Cortex of kidney (tissue), 1 donor: ENCODE measurements around the gene TSHZ2.

Source experiments
- DNase-seq: peaks from one replicate; lab custom pipeline; 2025; lab: John Stamatoyannopoulos, UW

Gene TSHZ2

DNA sequence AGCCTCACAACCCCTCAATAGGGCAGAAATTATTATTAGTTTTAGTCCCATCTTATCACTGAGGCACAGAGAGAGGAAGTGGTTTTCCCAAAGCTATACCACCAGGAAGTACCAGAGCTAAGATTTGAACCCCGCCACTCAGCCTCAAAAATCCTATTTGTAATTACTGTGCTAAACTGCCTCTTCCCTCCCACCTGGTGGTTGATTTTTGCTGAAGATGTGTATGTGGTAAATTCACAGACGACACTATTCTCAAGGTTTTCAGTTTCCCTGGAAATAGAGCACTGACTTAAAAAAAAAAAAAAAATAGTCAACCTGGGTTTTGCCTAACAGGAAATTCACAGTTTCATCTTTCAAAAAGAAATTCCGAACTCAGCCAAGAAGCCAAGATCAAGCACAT, 57.9 kb downstream of the TSHZ2 start:
- DNase-seq, result no peak

DNA sequence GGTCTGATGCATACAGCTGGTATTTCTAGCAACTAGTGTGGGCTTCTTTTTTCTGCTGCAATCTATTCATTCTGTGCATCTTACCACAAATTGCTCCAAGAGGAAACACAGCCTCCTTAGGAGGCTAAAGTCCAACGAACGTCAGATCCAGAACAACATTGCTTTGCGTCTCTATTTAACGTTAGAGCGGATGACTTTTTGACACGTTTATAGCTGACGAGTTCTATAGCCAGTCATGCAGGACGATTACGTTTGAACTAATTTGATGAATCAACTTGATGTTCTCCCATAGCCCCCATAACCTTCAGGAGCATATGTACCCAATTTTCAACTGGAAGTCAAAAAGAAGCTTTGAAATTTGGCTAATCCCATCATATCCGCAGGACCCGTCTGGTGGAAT, 59.9 kb downstream of the TSHZ2 start:
- no peak for DNase-seq

DNA sequence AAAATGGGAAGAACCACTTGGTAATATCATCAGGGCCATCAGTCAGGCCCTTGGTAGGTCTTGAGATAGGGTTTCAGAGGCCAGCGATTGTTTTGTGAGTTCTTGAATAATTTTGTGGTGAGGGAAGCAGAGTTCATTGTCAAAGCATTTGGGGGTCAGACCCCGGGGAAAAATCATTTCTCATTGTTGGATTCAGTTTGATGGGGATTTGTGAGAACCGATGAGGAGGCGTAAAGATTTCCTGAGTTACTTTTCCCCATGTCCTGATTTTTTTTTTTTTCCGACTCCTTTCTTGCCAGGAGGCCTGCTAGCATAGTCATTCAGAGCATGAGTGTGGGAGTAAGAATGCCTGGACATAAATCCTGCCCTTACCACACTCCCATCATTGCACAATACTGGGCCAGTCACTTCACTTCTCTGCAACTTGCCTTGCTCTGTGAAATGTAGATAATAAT, 60.3 kb downstream of the TSHZ2 start:
- DNase-seq, result no peak

DNA sequence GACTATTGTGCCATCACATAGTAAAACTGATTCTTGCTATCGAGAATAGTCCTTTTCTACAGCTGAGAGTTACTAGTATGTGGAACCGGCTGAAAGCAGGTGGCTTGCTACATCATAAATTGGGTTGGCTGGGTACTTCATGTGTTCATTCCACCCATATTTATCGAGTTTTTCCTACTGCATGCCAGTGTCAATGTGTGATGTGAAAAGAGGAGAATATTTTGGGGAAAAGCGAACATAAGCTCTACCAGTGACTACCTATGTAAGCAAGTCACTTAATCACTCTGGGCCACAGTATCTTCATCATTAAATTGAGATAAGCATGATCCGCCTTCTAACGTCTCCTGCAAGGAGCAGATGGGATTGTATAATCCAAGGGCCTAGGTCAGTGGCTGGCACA, 61.0 kb downstream of the TSHZ2 start:
- no peak for DNase-seq

DNA sequence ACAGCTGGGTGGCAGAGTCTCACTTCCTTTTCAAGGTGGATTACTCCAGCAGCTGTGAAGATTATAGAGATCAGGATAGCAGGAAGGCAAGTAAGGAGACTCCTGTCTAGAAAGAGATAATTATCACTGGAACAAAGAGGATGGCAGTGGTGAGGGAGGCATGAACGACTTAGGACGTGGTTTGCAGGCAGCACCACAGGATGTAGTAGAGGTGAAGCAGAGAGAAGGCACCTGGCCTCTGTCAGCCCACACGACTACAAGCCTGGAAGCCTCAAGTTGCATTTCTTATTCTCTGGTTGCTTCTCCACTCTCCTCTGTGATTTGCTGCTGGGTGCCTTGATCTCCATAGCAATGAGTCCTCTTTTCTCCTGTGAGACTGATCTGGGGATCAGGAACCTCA, 62.7 kb downstream of the TSHZ2 start:
- no peak for DNase-seq

DNA sequence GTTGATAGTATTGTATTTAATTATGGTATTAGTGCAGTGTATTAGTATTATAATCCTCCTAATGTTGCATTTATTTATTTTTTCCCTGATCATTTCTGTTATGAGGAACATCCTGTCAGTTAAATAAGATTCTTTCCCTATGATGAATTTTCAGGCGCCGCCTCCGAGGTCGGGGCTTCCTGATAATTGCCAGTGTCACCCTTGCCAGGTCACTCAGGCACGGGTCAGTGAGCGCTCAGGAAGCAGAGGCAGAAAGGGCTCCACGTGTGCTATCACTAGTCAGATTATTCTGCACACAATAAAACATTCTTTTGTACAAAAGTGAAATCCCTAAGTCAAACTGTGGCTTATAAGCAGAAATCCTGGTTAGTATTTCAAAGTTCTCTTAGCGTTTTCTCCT, 64.8 kb downstream of the TSHZ2 start:
- no peak for DNase-seq

DNA sequence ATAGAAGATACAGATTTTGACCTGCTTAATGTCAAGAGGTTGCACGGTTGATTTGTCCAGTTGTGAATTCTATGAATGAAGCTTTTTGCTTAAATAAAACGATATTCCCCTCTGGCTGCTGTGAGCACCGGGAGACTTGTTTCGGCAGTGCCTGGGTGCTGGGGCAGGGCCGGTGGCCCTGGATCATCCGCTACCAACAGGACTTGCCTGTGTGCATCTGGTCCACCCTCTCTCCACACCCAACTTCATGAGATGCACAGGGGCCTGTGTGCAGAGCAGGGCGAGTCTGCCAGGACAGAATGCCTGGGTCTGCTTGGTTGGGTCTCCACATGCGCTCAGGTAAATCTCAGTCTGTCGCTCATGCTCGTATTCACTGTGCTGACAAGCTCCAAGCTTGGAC, 65.5 kb downstream of the TSHZ2 start:
- no peak for DNase-seq

DNA sequence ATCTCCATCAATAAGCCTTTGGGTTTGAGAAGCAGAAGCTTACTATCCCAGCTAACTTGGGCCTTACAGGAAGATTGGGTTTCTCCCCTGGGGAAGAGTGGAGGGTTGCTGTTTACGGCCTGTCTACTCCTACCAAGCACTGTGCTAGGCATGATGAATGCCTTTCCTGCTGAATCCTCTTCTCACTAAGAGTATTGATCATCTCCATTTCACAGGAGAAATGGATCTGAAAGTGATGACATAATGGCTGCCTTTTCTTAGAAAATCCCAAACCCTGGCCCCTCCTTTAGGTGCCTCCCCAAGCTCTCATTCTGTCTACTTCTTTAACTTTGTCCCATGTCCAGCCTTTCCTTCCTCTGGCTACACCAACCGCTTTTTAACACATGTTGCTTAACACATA, 66.1 kb downstream of the TSHZ2 start:
- DNase-seq, result no peak

DNA sequence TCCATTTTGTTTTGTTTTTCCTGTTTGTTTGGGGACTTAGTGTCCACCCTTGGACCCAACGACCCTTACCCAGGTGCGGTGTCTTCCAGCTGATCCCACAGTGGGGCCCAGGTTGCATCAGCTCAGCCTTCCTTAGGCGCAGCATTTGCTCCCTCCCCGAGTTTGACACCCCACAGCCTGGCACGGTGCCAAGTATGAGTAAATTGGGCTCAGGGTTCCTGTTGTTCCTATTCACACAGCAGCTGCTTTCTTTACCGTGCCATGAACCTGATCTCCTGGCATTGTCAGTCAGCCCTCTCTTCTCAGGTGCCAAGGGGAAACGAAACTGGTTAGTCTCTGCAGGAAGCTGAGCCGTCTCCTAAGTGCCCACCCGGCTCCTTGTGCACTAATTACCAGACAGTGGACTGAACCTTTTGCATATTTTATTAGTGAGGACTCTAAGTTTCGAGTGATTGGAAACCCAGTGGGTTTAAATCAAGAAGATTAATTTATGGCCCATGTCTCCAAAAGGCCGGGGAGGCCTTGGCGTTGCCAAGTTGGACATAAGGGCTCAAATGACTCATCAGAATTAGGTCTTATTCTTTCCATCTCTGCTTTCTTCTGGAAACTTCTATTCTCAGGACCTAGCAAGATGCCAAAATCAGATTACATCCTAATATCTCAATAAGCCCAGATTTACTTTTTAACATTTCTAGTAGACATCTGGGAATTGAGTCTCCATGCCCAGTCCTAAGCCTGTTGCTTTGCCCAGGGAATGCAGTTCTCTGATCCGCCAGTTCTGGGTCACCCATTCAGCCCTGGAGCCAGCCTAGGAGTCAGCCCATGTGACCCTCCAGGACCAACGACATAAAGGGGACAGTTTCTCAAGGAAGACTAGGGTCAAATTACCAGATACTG, 68.8 kb downstream of the TSHZ2 start:
- no peak for DNase-seq

DNA sequence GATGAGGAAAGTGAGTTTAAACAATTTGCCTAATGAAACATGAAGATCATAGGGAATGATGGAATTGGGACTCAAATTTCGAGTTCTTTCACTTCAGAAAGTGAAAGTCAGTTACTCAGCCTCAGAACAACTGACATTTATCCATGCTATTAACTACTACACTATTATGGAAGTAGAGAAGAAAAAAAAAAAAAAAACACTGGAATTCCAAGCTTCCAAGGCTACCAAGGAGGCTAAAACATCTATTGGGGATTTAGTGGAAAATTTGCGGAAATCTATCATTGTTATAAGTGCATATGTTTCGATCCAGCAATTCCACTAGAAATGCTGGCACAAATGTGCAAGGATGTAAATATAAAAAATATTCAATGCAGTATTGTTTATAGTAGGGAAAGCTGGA, 70.4 kb downstream of the TSHZ2 start:
- DNase-seq, result no peak

DNA sequence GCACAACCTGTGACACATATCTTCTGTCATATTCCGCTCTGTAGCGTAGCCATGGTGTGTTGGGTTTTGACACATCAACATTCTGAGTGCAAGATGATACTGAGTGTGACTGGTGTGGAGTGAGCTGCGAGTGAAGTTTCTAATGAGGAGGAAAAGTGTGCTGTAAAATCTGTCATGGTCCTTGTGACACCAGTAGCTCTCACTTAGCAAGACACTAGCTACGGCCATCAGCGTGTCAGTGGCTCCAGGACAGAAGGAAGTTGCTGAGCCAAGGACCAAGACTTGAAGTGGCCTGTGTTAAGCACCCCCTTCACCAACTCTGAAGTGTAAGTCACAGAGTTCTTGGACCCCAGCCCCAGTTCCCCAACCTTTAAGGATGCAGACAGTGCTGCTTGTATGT, 72.1 kb downstream of the TSHZ2 start:
- DNase-seq, result no peak

DNA sequence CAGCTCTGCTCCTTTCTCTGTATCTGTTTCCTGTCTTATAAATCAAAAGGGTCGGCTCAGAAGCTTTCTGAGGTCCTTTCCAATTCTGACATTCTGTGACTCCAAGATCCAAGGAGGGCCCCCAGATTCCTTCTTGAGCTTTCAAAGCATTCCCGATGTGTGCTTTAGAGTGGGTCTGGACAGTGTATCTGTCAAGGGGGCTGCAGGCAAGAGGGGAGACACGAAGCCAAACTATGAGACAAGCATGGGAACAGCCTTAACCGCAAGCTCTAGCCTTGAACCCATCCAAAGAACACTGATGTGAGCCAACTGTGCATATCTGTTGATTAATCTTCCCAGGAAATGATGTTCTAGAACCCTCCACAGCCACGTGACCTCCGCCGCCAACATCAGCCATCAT, 73.8 kb downstream of the TSHZ2 start:
- no peak for DNase-seq

DNA sequence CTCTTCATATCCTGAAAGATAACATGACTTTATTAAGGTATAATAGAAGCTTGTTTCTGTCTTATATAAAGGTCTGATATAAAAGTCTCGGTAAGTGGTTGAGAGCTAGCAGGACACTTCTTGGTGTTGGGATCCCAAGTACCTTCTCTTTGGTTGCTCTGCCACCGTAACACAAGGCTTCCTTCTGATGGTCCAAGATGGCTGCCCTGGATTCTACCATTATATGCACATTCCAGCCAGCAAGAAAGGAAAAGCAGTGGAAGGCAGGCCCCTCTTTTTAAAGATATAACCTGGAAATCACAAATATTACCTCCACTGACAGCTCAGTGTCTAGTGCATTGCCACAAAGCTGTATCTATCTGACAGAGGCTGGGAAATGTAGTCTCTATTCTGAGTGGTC, 75.0 kb downstream of the TSHZ2 start:
- DNase-seq, result no peak

DNA sequence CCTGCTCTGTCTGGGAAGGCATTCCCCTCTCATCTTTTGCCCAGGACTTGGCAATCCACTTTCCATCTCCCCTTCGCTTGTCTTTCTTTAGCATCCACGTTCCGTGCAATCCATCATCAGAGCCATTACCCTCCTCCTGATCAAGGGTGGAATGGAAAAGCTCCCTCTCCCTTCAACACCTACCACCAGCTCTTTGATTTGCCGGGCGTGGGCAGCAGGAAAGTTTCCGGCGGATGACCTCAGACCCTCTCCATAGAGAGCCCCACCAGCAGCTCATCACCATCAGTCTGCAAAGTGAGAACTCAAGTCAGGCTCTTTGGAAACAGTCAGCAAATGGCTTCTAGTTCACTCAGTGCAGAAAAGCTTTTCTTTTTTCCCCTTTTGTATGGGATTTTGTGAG, 76.2 kb downstream of the TSHZ2 start:
- DNase-seq, result no peak

DNA sequence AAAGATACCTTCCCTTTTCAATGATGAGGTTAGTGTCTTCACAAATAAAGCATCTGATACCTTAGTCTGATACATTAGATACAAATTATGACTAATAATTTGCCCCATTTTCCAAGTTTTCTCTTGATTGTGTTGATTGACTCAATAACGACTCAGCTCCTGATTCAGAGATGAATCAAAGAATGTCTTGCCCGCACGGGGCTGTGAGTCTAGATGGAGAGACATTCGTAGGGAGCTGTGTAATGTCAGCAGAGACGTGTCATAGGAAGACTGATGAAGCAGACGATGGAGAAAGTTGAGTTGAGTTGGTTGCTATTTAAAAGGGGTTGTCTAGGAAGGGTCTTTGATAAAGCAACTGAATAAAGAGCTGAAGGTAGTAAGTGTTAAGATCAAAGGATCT, 78.2 kb downstream of the TSHZ2 start:
- no peak for DNase-seq

DNA sequence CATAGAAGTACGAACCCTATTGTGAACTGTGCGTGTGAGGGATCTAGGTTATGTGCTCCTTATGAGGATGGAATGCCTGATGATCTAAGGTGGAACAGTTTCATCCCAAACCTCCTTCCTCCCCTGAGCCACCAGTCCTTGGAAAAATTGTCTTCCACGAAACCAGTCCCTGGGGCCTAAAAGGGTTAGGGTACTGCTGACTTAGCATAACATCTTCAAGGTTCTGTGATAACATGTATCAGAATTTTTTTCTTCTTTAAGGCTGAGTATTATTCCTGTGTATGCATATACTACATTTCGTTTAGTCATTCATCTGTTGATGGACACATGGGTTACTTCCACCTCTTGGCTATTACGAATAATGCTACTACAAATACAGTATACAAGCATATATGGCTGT, 80.2 kb downstream of the TSHZ2 start:
- no peak for DNase-seq

DNA sequence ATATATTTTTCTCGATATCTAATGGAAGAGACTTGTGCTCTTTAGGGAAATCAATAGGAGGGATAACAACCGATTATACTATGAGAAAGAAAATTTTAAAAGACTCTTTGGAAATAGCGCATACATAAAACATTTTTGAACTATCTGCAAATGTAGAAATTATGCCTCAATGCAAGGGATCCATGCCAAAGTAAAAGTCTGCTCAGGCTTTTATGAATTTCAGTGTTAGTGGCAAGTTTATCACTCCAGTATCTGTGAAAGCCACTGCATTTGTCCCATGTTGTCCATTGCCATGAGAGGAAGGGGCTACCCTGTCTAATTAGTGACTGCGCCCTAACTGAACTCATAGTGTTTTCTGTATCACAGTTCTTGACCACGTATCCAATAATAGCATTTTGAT, 81.4 kb downstream of the TSHZ2 start:
- no peak for DNase-seq

DNA sequence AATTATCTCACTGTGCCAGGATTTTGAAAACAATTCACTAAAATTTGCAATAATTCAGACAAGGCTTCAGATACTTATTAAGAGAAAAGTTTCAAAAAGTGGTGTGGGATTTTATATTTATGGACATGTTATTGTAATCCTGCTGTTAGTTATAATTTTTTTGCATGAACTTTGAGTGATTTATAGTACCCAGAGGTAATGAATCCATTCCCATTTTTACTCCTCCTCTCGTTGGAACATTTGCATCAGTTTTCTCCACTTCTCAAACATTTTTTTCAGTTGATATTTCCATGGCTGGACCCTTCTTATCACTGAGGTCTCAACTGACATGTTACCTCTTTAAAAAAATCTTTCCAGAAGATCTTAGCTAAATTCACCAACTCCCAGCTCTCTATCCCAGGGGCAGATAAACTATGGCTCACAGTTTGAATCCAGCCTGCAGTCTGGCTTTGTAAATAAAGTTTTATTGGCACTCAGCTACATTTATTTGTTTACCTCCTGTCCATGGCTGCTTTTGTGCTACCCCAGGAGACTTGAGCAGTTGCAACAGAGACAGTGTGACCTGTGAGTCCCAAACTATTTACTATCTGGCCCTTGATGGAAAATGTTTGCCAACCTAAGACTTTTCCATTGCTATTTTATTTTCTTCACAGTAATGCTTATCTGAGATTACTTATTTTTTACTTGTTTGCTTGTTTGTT, 83.4 kb downstream of the TSHZ2 start:
- DNase-seq, result no peak

DNA sequence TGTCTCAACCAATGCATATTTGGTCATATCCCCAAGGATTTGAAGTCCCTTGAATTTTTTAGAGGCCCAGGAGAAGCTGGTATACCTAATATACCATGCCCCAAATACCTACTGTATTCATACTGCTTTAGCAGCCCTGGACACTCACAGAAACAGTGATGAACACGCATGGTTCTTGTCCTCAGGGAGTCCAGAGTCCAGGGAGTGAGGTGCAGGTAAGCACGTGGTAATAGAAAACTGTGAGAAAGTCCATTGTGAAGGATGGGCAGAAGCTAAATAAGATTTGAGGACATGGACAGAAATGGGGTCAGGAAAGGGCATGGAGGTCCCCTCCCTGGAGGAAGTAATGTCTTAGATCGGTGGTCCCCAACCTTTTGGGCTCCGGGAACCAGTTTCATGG, 85.4 kb downstream of the TSHZ2 start:
- DNase-seq, result no peak

DNA sequence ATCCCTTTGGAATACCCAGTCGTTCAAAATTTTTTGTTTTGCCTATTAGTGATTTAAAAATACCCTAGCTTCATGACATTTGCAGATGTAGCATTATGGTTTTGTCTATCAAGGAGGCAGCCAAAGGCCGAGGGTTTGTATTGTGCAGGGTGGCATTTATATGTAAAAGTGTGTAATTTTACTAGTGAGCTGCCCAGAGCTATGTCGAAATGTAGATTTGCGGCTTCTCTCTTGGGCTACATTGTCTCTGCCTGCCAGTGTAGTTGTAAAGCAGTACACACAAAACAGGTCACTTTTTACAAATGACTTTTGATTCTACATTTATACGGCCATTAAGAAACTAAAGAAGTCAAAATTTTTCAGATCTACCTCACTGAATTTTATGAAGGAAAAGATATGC, 87.7 kb downstream of the TSHZ2 start:
- DNase-seq, result no peak

DNA sequence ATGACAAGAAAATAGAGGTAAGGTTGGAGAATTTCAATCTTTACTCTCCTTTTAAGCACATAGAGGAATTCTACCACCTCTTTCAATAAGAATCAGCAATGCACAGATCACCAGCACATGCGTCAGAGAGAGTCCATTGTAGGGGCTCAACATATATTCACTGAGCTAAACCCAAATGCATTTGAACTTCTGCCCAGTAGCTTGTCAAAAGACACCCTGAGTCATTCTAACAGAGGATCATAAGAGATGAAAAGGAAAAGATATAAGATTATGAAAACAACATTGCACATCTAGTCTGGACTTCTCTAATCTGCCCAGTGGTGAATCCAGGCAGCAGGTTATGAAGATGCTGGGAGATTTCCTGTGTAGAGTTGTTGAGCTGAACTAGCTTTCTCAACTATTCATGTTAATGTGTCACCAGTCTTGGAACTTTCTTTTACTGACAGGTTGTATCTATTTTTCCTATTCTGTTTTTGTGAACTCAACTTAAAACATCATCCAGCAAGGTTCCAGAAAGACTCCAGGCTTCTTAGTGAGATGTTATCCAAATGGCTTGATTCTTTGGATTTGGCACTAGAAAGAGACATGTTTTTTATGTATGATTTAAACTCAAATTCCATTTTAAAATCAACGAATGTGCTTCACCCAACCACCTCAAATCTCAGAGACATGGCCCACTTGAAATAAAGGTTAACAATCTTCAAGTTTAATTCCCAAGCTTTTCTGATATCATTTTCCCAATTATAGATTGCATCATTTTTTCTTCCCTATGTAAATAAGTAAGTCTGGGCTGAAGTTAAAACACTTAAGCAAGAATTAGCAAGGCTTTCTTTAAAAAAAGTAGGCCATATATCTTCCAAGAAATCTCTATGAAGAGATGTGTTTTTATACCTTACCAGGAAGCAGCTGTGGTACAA, 89.3 kb downstream of the TSHZ2 start:
- DNase-seq, result no peak

DNA sequence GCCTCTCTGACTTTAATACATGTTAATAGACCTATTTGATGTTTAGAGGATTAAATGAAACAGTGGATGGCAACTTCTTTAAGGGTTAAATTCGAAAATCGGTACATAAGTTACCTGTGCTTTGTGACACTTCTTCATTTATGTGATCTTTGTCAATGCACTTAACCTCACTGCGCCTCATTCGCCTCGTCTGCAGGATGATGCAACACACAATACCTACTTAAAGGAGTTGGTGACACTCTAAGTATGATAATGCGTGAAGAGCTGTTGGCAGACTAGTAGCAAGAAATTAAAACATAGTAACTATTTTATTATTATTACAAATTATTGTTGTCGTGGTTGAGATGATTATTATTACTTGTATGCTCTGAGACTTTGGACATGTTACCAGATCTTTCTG, 92.8 kb downstream of the TSHZ2 start:
- DNase-seq, result no peak

DNA sequence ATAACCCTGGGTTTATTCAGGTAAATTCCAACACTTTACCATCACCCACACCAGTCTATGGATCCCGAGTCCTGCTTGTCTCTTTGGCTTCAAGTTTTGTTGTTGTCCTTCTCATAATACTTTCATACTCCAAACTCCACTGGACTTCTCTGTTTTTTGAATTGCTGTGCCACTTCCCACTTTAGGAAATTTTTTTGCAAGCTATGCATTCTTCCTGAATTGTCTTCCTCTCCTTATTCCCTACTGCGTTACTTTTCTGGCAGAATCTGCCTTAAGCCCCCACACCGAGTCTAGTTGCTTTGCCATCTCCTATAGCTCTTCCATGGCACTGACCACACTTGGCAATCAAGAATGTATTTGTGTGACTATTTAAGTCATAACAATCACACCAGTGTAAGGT, 96.1 kb downstream of the TSHZ2 start:
- no peak for DNase-seq
